A673 (cell line): ENCODE results near the gene CCDC191. TPM values are rescaled to one million over a fixed set of nuclear protein-coding genes. Genes with fewer than 3 reads are reported as not detected.

Experiments used
- BruUV-seq: library from RNA; stranded (reverse); fragments of 400-500 nt; replicated peaks from 2 replicates; lab custom pipeline; 2021; lab: Mats Ljungman, UMichigan
- CTCF ChIA-PET: fragments of 300-600 bp; sonication (Branson Sonifier 250); formaldehyde crosslinking; loops from one replicate; lab custom pipeline; 2022; ENCODE audit warnings: antibody characterized with exemption; lab: Charles Lee
- POLR2A ChIA-PET: fragments of 300-600 bp; sonication (Branson Sonifier 250); formaldehyde crosslinking; loops from one replicate; lab custom pipeline; 2022; ENCODE audit warnings: antibody characterized with exemption; ENCODE audit not compliant: low non-redundant PET; lab: Charles Lee
- DNase-seq: peaks from one replicate; pipeline ENCODE4 v3.0.0-alpha.2; 2015; ENCODE audit warnings: low spot score
- H3K27ac ChIP-seq: fragments of 200-600 bp; sonication (generic); 2 replicates; pipeline ENCODE4 v1.5.1; 2016; ENCODE audit warnings: mixed run types, low read depth, mild to moderate bottlenecking, mixed read lengths, antibody characterized with exemption, low read length; ENCODE audit not compliant: poor library complexity, severe bottlenecking
- H3K27me3 ChIP-seq: fragments of 200-600 bp; sonication (generic); replicated peaks from 2 replicates; pipeline ENCODE4 v1.6.1; 2017; ENCODE audit warnings: mixed run types, low read depth, mild to moderate bottlenecking, mixed read lengths, antibody characterized with exemption, low read length; ENCODE audit not compliant: insufficient read depth, poor library complexity
- H3K36me3 ChIP-seq: fragments of 200-600 bp; sonication (generic); 2 replicates; pipeline ENCODE4 v1.6.1; 2016; ENCODE audit warnings: mixed run types, mild to moderate bottlenecking, mixed read lengths, antibody characterized with exemption, low read length; ENCODE audit not compliant: insufficient read depth, poor library complexity, severe bottlenecking
- H3K4me1 ChIP-seq: fragments of 200-600 bp; sonication (generic); 2 replicates; pipeline ENCODE4 v1.6.1; 2017; ENCODE audit warnings: mixed run types, mild to moderate bottlenecking, mixed read lengths, antibody characterized with exemption, low read length; ENCODE audit not compliant: insufficient read depth, poor library complexity, severe bottlenecking
- H3K4me3 ChIP-seq: fragments of 200-600 bp; sonication (generic); 2 replicates; pipeline ENCODE4 v1.5.1; 2016; ENCODE audit warnings: low read depth, mixed run types, mild to moderate bottlenecking, mixed read lengths, low read length; ENCODE audit not compliant: poor library complexity, severe bottlenecking
- H3K9me3 ChIP-seq: fragments of 200-600 bp; sonication (generic); 2 replicates; pipeline ENCODE4 v1.6.1; 2016; ENCODE audit warnings: mixed run types, low read depth, mild to moderate bottlenecking, mixed read lengths, antibody characterized with exemption, low read length; ENCODE audit not compliant: poor library complexity, severe bottlenecking
- EZH2 ChIP-seq: fragments of 200-600 bp; sonication (generic); IDR thresholded peaks from 2 replicates; pipeline ENCODE4 v1.6.1; 2017; ENCODE audit warnings: borderline replicate concordance, low read depth, mild to moderate bottlenecking, mixed read lengths, antibody characterized with exemption, low read length; ENCODE audit not compliant: poor library complexity, severe bottlenecking
- intact Hi-C: fragments of 100-400 bp; cut with micrococcal nuclease; formaldehyde crosslinking; loops from one replicate; pipeline ENCODE4 v1.10.0; 2022; ENCODE audit not compliant: unreplicated experiment
- total RNA-seq: library from RNA; stranded (reverse); gene quantifications from 2 replicates; pipeline ENCODE4 v1.2.3, GENCODE V29; 2021
- TF ChIP-seq, protein P1 (sequence below): fragments of 300-800, 200-600 bp; sonication (generic); conservative IDR thresholded peaks from 2 replicates; pipeline ENCODE4 v1.5.1; 2017; ENCODE audit warnings: low read depth, mild to moderate bottlenecking, antibody characterized with exemption, low read length, moderate library complexity, mixed read lengths

Gene CCDC191
- total RNA-seq, 1 experiment from 2014 or later: 1.1 TPM

GRCh38 chr3:114058646-114059045 is 2.3 kb upstream of the CCDC191 start:
- Histone ChIP-seq H3K9me3 (no peaks in the 10 kb centered on the region), H3K4me1 (peaks cover 5% of the 10 kb centered on the region), H3K4me3 (no peak overlapping the region), H3K27me3 (no peaks in the 10 kb centered on the region), H3K27ac (no peak overlapping the region), H3K36me3 (no peaks in the 10 kb centered on the region)
- TF ChIP-seq, protein P1, sequence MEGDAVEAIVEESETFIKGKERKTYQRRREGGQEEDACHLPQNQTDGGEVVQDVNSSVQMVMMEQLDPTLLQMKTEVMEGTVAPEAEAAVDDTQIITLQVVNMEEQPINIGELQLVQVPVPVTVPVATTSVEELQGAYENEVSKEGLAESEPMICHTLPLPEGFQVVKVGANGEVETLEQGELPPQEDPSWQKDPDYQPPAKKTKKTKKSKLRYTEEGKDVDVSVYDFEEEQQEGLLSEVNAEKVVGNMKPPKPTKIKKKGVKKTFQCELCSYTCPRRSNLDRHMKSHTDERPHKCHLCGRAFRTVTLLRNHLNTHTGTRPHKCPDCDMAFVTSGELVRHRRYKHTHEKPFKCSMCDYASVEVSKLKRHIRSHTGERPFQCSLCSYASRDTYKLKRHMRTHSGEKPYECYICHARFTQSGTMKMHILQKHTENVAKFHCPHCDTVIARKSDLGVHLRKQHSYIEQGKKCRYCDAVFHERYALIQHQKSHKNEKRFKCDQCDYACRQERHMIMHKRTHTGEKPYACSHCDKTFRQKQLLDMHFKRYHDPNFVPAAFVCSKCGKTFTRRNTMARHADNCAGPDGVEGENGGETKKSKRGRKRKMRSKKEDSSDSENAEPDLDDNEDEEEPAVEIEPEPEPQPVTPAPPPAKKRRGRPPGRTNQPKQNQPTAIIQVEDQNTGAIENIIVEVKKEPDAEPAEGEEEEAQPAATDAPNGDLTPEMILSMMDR: no peak
- TF ChIP-seq EZH2: no peak
- POLR2A ChIA-PET: no interaction called here
- CTCF ChIA-PET: no interaction called here
- no TSS peak for BruUV-seq
- DNase-seq: no peak
- intact Hi-C loops: loop anchor here (10.0 kb wide), 1 partner anchor 314 kb away; the partner anchor contains the start of genes ATP6V1A and NAA50

DNA sequence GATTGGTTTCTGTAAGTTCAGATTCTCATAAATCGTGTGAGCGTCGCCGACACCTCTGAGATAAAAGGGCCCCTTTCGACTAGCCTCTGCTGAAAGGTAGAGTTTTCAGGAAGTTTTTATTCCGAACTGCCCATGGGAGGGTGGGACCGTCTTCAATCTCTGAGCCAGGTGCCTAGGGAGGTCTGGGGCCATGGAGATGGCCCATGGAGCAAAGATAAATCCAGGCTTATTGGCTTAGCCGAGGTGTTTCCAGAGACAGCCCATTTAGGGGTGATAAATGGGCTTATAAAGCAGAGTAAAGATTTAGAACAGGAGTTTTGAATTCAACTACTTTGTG is 653 bp upstream of the CCDC191 start:
- no peaks in the 10 kb centered on the region for H3K36me3 ChIP-seq
- BruUV-seq: TSS peak; percentile 63
- intact Hi-C loops: loop anchor here (10.0 kb wide), 1 partner anchor 312 kb away; the partner anchor contains the start of genes ATP6V1A and NAA50
- DNase-seq: no peak
- ChIA-PET POLR2A (interaction anchor here (0.7 kb wide), 1 partner anchor 1729 kb away, joined by 3 read pairs; no protein-coding TSS in a partner anchor), CTCF (no interaction called here)
- no peaks in the 10 kb centered on the region for H3K9me3 ChIP-seq
- H3K4me3 ChIP-seq: peak overlapping the region; percentile 67
- TF ChIP-seq, protein P1: no peak
- TF ChIP-seq EZH2: no peak
- no peaks in the 10 kb centered on the region for H3K27me3 ChIP-seq
- H3K27ac ChIP-seq: peak overlapping the region; percentile 65
- H3K4me1 ChIP-seq: peaks cover 5% of the 10 kb centered on the region

- Histone ChIP-seq H3K4me1 (no peaks in the 10 kb centered on the region), H3K36me3 (no peaks in the 10 kb centered on the region), H3K27ac (no peak overlapping the region), H3K9me3 (no peaks in the 10 kb centered on the region), H3K27me3 (no peaks in the 10 kb centered on the region), H3K4me3 (no peak overlapping the region)
- no peak for DNase-seq
- ChIA-PET CTCF (no interaction called here), POLR2A (no interaction called here)
- intact Hi-C loops: loop anchor here (10.0 kb wide), 1 partner anchor 307 kb away; the partner anchor contains the start of genes ATP6V1A and NAA50
- no TSS peak for BruUV-seq
- TF ChIP-seq, protein P1: no peak
- no peak for TF ChIP-seq EZH2
These were observed 4.1 kb downstream of the CCDC191 start for GRCh38 chr3:114052216-114052615.
